ENCODE data around the gene KRTAP5-4.

DNA sequence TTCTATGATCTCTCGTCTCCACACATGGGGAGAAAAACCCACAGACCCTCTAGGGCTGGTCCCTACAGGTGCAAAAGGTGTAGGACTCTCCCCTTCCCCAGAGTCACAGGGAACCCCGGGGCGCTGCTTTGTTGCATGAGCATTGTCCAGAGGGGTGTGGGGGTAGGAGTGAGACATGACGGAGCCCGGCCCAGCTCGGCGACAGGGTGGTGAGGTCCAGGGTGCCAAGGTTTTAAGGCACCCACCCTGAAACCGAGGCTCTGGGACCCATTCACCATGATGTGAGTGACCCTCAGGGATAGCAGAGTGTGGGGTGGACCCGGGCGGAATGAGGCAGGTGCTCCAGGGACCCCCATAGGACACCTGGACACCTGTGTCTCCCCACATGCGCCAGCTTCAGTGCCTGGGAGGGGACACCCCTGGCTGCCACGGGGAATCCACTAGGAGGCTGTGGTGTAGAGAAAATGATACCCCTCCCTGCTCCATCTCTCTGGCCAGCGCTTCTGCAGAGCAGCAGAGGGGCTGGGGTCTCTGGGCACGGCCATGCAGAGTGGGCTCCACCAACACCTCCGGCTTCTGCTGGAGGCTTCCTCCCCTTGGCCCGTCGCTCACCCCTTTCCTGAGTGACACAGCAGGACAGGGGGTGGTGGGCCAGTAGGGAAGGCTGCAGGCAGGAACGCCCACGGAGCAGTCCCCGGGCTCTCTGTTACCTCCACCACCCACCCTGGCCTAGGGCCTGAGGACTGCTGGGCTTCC lies 22.8 kb upstream of the KRTAP5-4 start:
- TF ChIP-seq EZH2 (IDR thresholded peaks at IDR 0.05; ENCODE audit: borderline replicate concordance, low read depth, low read length, poor library complexity, severe bottlenecking) = no peak
- TF ChIP-seq, protein P1, sequence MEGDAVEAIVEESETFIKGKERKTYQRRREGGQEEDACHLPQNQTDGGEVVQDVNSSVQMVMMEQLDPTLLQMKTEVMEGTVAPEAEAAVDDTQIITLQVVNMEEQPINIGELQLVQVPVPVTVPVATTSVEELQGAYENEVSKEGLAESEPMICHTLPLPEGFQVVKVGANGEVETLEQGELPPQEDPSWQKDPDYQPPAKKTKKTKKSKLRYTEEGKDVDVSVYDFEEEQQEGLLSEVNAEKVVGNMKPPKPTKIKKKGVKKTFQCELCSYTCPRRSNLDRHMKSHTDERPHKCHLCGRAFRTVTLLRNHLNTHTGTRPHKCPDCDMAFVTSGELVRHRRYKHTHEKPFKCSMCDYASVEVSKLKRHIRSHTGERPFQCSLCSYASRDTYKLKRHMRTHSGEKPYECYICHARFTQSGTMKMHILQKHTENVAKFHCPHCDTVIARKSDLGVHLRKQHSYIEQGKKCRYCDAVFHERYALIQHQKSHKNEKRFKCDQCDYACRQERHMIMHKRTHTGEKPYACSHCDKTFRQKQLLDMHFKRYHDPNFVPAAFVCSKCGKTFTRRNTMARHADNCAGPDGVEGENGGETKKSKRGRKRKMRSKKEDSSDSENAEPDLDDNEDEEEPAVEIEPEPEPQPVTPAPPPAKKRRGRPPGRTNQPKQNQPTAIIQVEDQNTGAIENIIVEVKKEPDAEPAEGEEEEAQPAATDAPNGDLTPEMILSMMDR (conservative IDR thresholded peaks at IDR 0.05; ENCODE audit: low read depth, low read length) = no peak

Data from A673 (cell line).